ENCODE results near the gene CAMK1D. TPM values are rescaled to one million over a fixed set of nuclear protein-coding genes. Genes with fewer than 3 reads are reported as not detected.

Gene CAMK1D
- total and polyA plus RNA-seq, 3 donors from 2014 or later = 10.0 to 14.5 (median 14.0) TPM

DNA sequence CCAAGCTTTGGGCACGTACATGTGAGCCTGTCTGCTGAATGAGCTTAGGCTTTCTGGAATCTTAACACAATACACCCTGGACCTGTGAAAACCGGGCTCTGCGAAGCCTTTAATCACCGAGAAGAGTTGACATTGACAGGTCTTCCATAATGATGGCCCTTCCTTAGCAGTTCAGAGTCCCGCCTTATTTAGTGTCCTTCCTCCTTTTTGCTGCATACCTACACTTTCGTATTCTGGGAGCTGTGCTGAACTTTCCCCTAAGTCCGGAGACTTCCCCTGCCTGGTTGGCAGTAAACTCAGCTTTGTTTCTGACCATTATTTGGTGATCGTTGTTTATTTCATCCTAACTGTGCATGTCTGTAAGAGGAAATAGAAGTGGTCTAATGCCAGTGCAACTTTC lies 212.0 kb downstream of the CAMK1D start:
- H3K36me3 ChIP-seq (ENCODE audit: low read depth, missing control alignments) = no peaks in the 10 kb centered on the region
- no peaks in the 10 kb centered on the region for H3K9me3 ChIP-seq
- 87 to 91% methylated on average over 8 of the region's 8 CpGs for WGBS, 2 donors
- no peaks in the 10 kb centered on the region for H3K27me3 ChIP-seq
- no peak overlapping the region for H3K4me3 ChIP-seq
- no peak for TF ChIP-seq POLR2A (IDR thresholded peaks at IDR 0.05)
- no peak for TF ChIP-seq CTCF (IDR thresholded peaks at IDR 0.05)
- DNase-seq = no peak
- no peak overlapping the region for H3K27ac ChIP-seq
- H3K4me1 ChIP-seq = peaks cover 3% of the 10 kb centered on the region
- intact Hi-C loops (cut with DNase I; ENCODE audit: low total_unique reads) = no loop called here

GRCh38 chr10:12561720-12562119 lies 212.4 kb downstream of the CAMK1D start:
- Histone ChIP-seq H3K4me1 (no peaks in the 10 kb centered on the region), H3K27me3 (no peaks in the 10 kb centered on the region), H3K36me3 (ENCODE audit: low read depth, missing control alignments) (no peaks in the 10 kb centered on the region), H3K27ac (no peak overlapping the region), H3K9me3 (no peaks in the 10 kb centered on the region), H3K4me3 (no peak overlapping the region)
- no peak for TF ChIP-seq POLR2A (IDR thresholded peaks at IDR 0.05)
- TF ChIP-seq CTCF (IDR thresholded peaks at IDR 0.05) = no peak
- no peak for DNase-seq
- intact Hi-C loops (cut with DNase I; ENCODE audit: low total_unique reads) = no loop called here

DNA sequence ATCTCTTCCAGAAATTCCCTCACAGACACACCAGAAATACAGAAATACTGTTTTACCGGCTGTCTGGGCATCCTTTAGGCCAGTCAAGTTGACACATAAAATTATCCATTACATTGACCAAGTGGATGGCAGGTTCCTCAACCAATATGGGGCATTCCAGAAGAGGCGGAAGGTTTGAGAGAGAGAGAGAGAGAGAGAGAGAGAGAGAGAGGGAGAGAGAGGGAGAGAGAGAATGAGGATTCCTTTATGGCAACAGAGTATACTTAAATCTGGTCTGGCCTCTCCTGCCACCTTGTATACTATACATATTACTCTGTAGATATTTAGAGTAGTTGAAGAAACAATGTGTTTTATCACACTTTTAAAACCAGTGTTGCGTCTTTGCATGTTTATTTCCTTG lies 214.1 kb downstream of the CAMK1D start:
- no peak for DNase-seq
- TF ChIP-seq CTCF (IDR thresholded peaks at IDR 0.05) = no peak
- no peak for TF ChIP-seq POLR2A (IDR thresholded peaks at IDR 0.05)
- no peaks in the 10 kb centered on the region for H3K4me1 ChIP-seq
- H3K9me3 ChIP-seq = no peaks in the 10 kb centered on the region
- no peak overlapping the region for H3K4me3 ChIP-seq
- no peaks in the 10 kb centered on the region for H3K36me3 ChIP-seq (ENCODE audit: low read depth, missing control alignments)
- 86 to 89% methylated on average over 3 of the region's 3 CpGs for WGBS, 2 donors
- intact Hi-C loops (cut with DNase I; ENCODE audit: low total_unique reads) = no loop called here
- H3K27me3 ChIP-seq = no peaks in the 10 kb centered on the region
- H3K27ac ChIP-seq = no peak overlapping the region

- no peaks in the 10 kb centered on the region for H3K9me3 ChIP-seq
- TF ChIP-seq CTCF (IDR thresholded peaks at IDR 0.05) (no peak), POLR2A (IDR thresholded peaks at IDR 0.05) (no peak)
- intact Hi-C loops (cut with DNase I; ENCODE audit: low total_unique reads) = no loop called here
- DNase-seq = no peak
- no peaks in the 10 kb centered on the region for H3K36me3 ChIP-seq (ENCODE audit: low read depth, missing control alignments)
- H3K4me1 ChIP-seq = no peaks in the 10 kb centered on the region
- H3K27ac ChIP-seq = no peak overlapping the region
- no peak overlapping the region for H3K4me3 ChIP-seq
- WGBS, 2 donors = 81 to 94% methylated on average over 2 of the region's 2 CpGs
- H3K27me3 ChIP-seq = no peaks in the 10 kb centered on the region
Observed at GRCh38 chr10:12564173-12564572, 214.8 kb downstream of the CAMK1D start.

Data from testis (tissue), 3 donors.